K562 (cell line): ENCODE data around the gene ITGA6. TPM values are rescaled to one million over a fixed set of nuclear protein-coding genes. Genes with fewer than 3 reads are reported as not detected.

ENCODE experiments used
- CBFA2T3 ChIP-seq: fragments of 450-650 bp; IDR thresholded peaks from 2 replicates; pipeline ENCODE4 v1.6.1; 2017
- ELF4 ChIP-seq: fragments of 450-650 bp; formaldehyde crosslinking; IDR thresholded peaks from 2 replicates; pipeline ENCODE4 v1.4.0; 2022; ENCODE audit warnings: missing genetic modification characterization
- ETS2 ChIP-seq: IDR thresholded peaks from 2 replicates; pipeline ENCODE4 v1.6.1; 2016; ENCODE audit warnings: borderline replicate concordance, missing genetic modification characterization, mild to moderate bottlenecking, moderate library complexity, missing compliant biosample characterization; ENCODE audit not compliant: poor library complexity, severe bottlenecking
- FOXA3 ChIP-seq, 2 experiments: fragments of 450-650 bp in 1 of 2; sonication (generic) in 1 of 2; formaldehyde crosslinking; IDR thresholded peaks in 1 of 2; conservative IDR thresholded peaks in 1 of 2; 2 replicates each; pipeline versions ENCODE4 v1.4.0 to v1.8.0; 2020 to 2022; ENCODE audit warnings: mild to moderate bottlenecking in 2 of 2, missing genetic modification reagents in 1 of 2
- GABPB2 ChIP-seq: fragments of 250-450 bp; sonication (Bioruptor Pico); conservative IDR thresholded peaks from 2 replicates; pipeline ENCODE4 v1.5.1; 2021; ENCODE audit warnings: mild to moderate bottlenecking
- HNRNPK ChIP-seq: fragments of 200-400 bp; formaldehyde crosslinking; IDR thresholded peaks from one replicate; pipeline ENCODE4 v1.6.1; 2018; ENCODE audit warnings: mild to moderate bottlenecking, low read depth, low read length; ENCODE audit not compliant: poor library complexity, severe bottlenecking
- HOXB6 ChIP-seq: fragments of 250-450 bp; sonication (Bioruptor Pico); IDR thresholded peaks from 2 replicates; pipeline ENCODE4 v1.5.1; 2022; ENCODE audit warnings: mild to moderate bottlenecking, borderline replicate concordance
- MIER1 ChIP-seq: fragments of 450-650 bp; IDR thresholded peaks from 2 replicates; pipeline ENCODE4 v1.6.1; 2016; ENCODE audit warnings: antibody characterized with exemption, mild to moderate bottlenecking, low read depth
- MTA2 ChIP-seq: fragments of 450-650 bp; IDR thresholded peaks from 2 replicates; pipeline ENCODE4 v1.6.1; 2016; ENCODE audit warnings: low read depth
- NR4A1 ChIP-seq, 2 experiments: fragments of 250-450 bp in 1 of 2; fragments of 450-650 bp in 1 of 2; sonication (Bioruptor Pico) in 1 of 2; IDR thresholded peaks; 2 replicates each; pipeline versions ENCODE4 v1.4.0 to v1.6.1; 2016 to 2020; ENCODE audit warnings: mild to moderate bottlenecking in 2 of 2, missing compliant biosample characterization in 1 of 2, missing genetic modification characterization in 1 of 2, moderate library complexity in 1 of 2
- RCOR1 ChIP-seq, 2 experiments: IDR thresholded peaks; 2 replicates each; pipeline ENCODE4 v1.6.1; 2012; ENCODE audit warnings: low read depth in 2 of 2, low read length in 2 of 2, borderline replicate concordance in 1 of 2, improper control_type of control experiment in 1 of 2
- SIX5 ChIP-seq, 2 experiments: IDR thresholded peaks; 2 replicates each; pipeline ENCODE4 v1.6.1; 2011; ENCODE audit warnings: low read length in 2 of 2, borderline replicate concordance in 1 of 2, low read depth in 1 of 2, mild to moderate bottlenecking in 1 of 2, moderate library complexity in 1 of 2; ENCODE audit not compliant: insufficient read depth in 1 of 2
- SREBF1 ChIP-seq: fragments of 150-350 bp; IDR thresholded peaks from 2 replicates; pipeline ENCODE4 v1.6.1; 2014; ENCODE audit warnings: antibody characterized with exemption, low read depth, low read length, borderline replicate concordance
- TEAD4 ChIP-seq, 2 experiments: sonication (generic) in 1 of 2; formaldehyde crosslinking in 1 of 2; IDR thresholded peaks; 2 replicates each; pipeline versions ENCODE4 v1.6.1 to v1.8.0; 2012 to 2022; ENCODE audit warnings: borderline replicate concordance in 1 of 2, inconsistent platforms in 1 of 2, low read length in 1 of 2, mild to moderate bottlenecking in 1 of 2, missing genetic modification reagents in 1 of 2
- ZNF232 ChIP-seq: sonication (generic); formaldehyde crosslinking; IDR thresholded peaks from 2 replicates; pipeline ENCODE4 v1.8.0; 2022; ENCODE audit warnings: mild to moderate bottlenecking, missing genetic modification reagents
- ZNF347 ChIP-seq: fragments of 450-650 bp; formaldehyde crosslinking; IDR thresholded peaks from 2 replicates; pipeline ENCODE4 v1.4.0; 2020; ENCODE audit warnings: low read depth, mild to moderate bottlenecking, moderate library complexity
- ZNF436 ChIP-seq: fragments of 250-450, 450-650 bp; sonication (Bioruptor Pico); formaldehyde crosslinking; IDR thresholded peaks from 2 replicates; pipeline ENCODE4 v1.7.0; 2020; ENCODE audit warnings: mild to moderate bottlenecking
- ZNF57 ChIP-seq: fragments of 450-650 bp; formaldehyde crosslinking; IDR thresholded peaks from 2 replicates; pipeline ENCODE4 v1.4.0; 2020; ENCODE audit warnings: mild to moderate bottlenecking, moderate library complexity
- ZNF764 ChIP-seq: fragments of 250-450 bp; sonication (Bioruptor Pico); IDR thresholded peaks from 2 replicates; pipeline ENCODE4 v1.4.0; 2020; ENCODE audit warnings: low read depth, mild to moderate bottlenecking, moderate library complexity
- ZNF780A ChIP-seq: fragments of 250-450 bp; sonication (Bioruptor Pico); IDR thresholded peaks from 2 replicates; pipeline ENCODE4 v1.5.0; 2021; ENCODE audit warnings: mild to moderate bottlenecking
- polyA plus RNA-seq, 8 experiments: library from polyadenylated mRNA; depleted of rRNA in 4 of 8; stranded (reverse) in 5 of 8; unstranded in 3 of 8; fragments of >200 nt; fragmentation: Nextera tagmentation in 2 of 8; fragmentation: Illumina TruSeq in 1 of 8; extraction: Ambion mirVana in 2 of 8; extraction: Trizol in 1 of 8; gene quantifications; 2 replicates each; pipeline versions ENCODE4 v1.2.1 to v1.2.3, GENCODE V29; 2011 to 2014; ENCODE audit warnings: inconsistent platforms in 1 of 8, missing spikeins in 1 of 8
- total RNA-seq, 7 experiments: library from RNA; depleted of rRNA in 6 of 7; stranded (reverse); fragments of >200 nt in 6 of 7; fragmentation: Illumina TruSeq in 2 of 7; extraction: Trizol in 2 of 7; gene quantifications; 2 replicates each; pipeline versions ENCODE4 v1.2.1 to v1.2.3, GENCODE V29; 2011 to 2021; ENCODE audit warnings: low replicate concordance in 1 of 7
- TF ChIP-seq, protein P1 (sequence below): sonication (generic); formaldehyde crosslinking; IDR thresholded peaks from 2 replicates; pipeline ENCODE4 v1.8.0; 2022; ENCODE audit warnings: missing genetic modification reagents, mild to moderate bottlenecking, borderline replicate concordance
- TF ChIP-seq, protein P2 (sequence below): fragments of 200-400 bp; formaldehyde crosslinking; IDR thresholded peaks from 2 replicates; pipeline ENCODE4 v1.6.1; 2017; ENCODE audit warnings: mild to moderate bottlenecking, low read depth, low read length, moderate library complexity
- TF ChIP-seq, protein P3 (sequence below): sonication (generic); formaldehyde crosslinking; IDR thresholded peaks from 2 replicates; pipeline ENCODE4 v1.8.0; 2022; ENCODE audit warnings: missing genetic modification reagents, mild to moderate bottlenecking, borderline replicate concordance

ITGA6 gene
- total and polyA plus RNA-seq, 9 of the 15 experiments (the other 6 are each of a cell fraction or from before 2014, with no cell fraction given): 0.01 to 0.29 (median 0.05) TPM; not detected in 5

DNA sequence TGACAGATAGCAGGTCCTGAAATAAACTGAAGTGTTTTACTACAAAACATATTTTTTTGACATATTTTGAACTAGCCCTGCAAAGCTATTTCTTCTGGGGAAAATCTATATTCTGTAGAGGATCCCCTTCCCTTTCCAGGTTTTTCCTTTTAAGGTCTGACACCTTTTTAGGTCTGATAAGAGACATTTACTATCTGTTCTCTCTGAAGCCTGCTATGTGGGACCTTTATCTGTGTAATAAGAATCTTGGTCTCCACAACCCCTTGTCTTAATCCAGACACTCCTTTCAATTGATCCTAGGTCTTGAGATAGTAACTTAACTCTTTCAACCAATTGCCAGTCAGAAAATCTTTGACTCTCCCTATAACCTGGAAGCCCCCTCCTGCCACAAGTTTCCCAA lies 123.0 kb downstream of the ITGA6 start (continued):
- TF ChIP-seq ZNF764 (CRISPR knock-in tag) (no peak), ZNF347 (no peak), HNRNPK (no peak), RCOR1 (IDR thresholded peaks at IDR 0.05; ENCODE audit: borderline replicate concordance in 1 of 2, low read depth in 2 of 2, low read length in 2 of 2) (peak in 1 of 2 experiments; percentile 30; a peak in 1 of 4 replicates), NR4A1 (CRISPR knock-in tag; IDR thresholded peaks at IDR 0.05) (no peak), NR4A1 (tag; IDR thresholded peaks at IDR 0.05) (no peak), MTA2 (no peak), MIER1 (no peak), ETS2 (tag) (no peak), SREBF1 (no peak), ELF4 (CRISPR knock-in tag) (no peak), FOXA3 (CRISPR knock-in tag; conservative IDR thresholded peaks at IDR 0.05 in 1 of 2, IDR thresholded peaks at IDR 0.05 in 1 of 2) (no peak), ZNF436 (CRISPR knock-in tag) (no peak), GABPB2 (CRISPR knock-in tag) (no peak), TEAD4 (IDR thresholded peaks at IDR 0.05; ENCODE audit: low read length) (peak; percentile 50), TEAD4 (CRISPR knock-in tag; IDR thresholded peaks at IDR 0.05; ENCODE audit: borderline replicate concordance) (no peak), HOXB6 (CRISPR knock-in tag) (no peak), SIX5 (IDR thresholded peaks at IDR 0.05; ENCODE audit: borderline replicate concordance in 1 of 2, insufficient read depth in 1 of 2, low read depth in 1 of 2, low read length in 2 of 2) (no peak), ZNF780A (no peak), CBFA2T3 (peak; percentile 78), ZNF232 (CRISPR knock-in tag) (no peak), ZNF57 (CRISPR knock-in tag) (no peak)
- TF ChIP-seq, protein P1, sequence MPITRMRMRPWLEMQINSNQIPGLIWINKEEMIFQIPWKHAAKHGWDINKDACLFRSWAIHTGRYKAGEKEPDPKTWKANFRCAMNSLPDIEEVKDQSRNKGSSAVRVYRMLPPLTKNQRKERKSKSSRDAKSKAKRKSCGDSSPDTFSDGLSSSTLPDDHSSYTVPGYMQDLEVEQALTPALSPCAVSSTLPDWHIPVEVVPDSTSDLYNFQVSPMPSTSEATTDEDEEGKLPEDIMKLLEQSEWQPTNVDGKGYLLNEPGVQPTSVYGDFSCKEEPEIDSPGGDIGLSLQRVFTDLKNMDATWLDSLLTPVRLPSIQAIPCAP: no peak
- TF ChIP-seq, protein P2, sequence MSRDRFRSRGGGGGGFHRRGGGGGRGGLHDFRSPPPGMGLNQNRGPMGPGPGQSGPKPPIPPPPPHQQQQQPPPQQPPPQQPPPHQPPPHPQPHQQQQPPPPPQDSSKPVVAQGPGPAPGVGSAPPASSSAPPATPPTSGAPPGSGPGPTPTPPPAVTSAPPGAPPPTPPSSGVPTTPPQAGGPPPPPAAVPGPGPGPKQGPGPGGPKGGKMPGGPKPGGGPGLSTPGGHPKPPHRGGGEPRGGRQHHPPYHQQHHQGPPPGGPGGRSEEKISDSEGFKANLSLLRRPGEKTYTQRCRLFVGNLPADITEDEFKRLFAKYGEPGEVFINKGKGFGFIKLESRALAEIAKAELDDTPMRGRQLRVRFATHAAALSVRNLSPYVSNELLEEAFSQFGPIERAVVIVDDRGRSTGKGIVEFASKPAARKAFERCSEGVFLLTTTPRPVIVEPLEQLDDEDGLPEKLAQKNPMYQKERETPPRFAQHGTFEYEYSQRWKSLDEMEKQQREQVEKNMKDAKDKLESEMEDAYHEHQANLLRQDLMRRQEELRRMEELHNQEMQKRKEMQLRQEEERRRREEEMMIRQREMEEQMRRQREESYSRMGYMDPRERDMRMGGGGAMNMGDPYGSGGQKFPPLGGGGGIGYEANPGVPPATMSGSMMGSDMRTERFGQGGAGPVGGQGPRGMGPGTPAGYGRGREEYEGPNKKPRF: no peak
- TF ChIP-seq, protein P3, sequence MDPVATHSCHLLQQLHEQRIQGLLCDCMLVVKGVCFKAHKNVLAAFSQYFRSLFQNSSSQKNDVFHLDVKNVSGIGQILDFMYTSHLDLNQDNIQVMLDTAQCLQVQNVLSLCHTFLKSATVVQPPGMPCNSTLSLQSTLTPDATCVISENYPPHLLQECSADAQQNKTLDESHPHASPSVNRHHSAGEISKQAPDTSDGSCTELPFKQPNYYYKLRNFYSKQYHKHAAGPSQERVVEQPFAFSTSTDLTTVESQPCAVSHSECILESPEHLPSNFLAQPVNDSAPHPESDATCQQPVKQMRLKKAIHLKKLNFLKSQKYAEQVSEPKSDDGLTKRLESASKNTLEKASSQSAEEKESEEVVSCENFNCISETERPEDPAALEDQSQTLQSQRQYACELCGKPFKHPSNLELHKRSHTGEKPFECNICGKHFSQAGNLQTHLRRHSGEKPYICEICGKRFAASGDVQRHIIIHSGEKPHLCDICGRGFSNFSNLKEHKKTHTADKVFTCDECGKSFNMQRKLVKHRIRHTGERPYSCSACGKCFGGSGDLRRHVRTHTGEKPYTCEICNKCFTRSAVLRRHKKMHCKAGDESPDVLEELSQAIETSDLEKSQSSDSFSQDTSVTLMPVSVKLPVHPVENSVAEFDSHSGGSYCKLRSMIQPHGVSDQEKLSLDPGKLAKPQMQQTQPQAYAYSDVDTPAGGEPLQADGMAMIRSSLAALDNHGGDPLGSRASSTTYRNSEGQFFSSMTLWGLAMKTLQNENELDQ: no peak
